Dermis blood vessel endothelial cell (primary cell): ENCODE data around the gene EIF3I. TPM values are rescaled to one million over a fixed set of nuclear protein-coding genes. Genes with fewer than 3 reads are reported as not detected.
A peak's percentile ranks its signal among the peaks of the same experiment; 100 is the strongest.

Experiments
- DNase-seq: peaks from one replicate; pipeline ENCODE4 v3.0.0; 2010
- total RNA-seq: library from RNA; depleted of rRNA; stranded (reverse); fragments of >200 nt; gene quantifications from 2 replicates; pipeline ENCODE4 v1.2.3, GENCODE V29; 2014

Gene EIF3I
- total RNA-seq = 339 and 353 TPM in 2 replicates

- DNase-seq = peak; percentile 94
Measured at GRCh38 chr1:32221980-32222755, at the start of gene EIF3I, which contains the start of gene TMEM234. EIF3I (plus strand) TSS chr1:32222407; CDS start chr1:32222442, 35 bp downstream. TMEM234 (minus strand) TSS chr1:32222353; CDS start chr1:32222322, 31 bp downstream.

- peak; percentile 75 for DNase-seq
Measured at GRCh38 chr1:32172621-32173245, 49.5 kb upstream of the EIF3I start.

- no peak for DNase-seq
Measured at GRCh38 chr1:32178380-32179192, 43.6 kb upstream of the EIF3I start.

- no peak for DNase-seq
Measured at GRCh38 chr1:32179193-32179442, 43.1 kb upstream of the EIF3I start.

- peak; percentile 96 for DNase-seq
Measured at GRCh38 chr1:32179443-32180185, 42.6 kb upstream of the EIF3I start, which contains the start of gene TXLNA. TXLNA (plus strand) TSS chr1:32179675; CDS start chr1:32180346, 671 bp downstream.

- DNase-seq = peak; percentile 56
Measured at GRCh38 chr1:32180186-32181060, 41.8 kb upstream of the EIF3I start.

GRCh38 chr1:32181065-32181464 lies 41.1 kb upstream of the EIF3I start:
- no peak for DNase-seq

GRCh38 chr1:32181563-32181962 lies 40.6 kb upstream of the EIF3I start:
- DNase-seq = no peak

- DNase-seq = no peak
Measured at GRCh38 chr1:32182060-32182459, 40.1 kb upstream of the EIF3I start.

GRCh38 chr1:32184650-32185049 lies 37.6 kb upstream of the EIF3I start:
- DNase-seq = no peak

- no peak for DNase-seq
Measured at GRCh38 chr1:32186077-32186476, 36.1 kb upstream of the EIF3I start.

GRCh38 chr1:32186491-32186890 lies 35.7 kb upstream of the EIF3I start:
- DNase-seq = no peak

- no peak for DNase-seq
Measured at GRCh38 chr1:32187850-32188249, 34.4 kb upstream of the EIF3I start.

GRCh38 chr1:32192220-32192948 lies 29.8 kb upstream of the EIF3I start:
- no peak for DNase-seq

- no peak for DNase-seq
Measured at GRCh38 chr1:32194984-32195383, 27.2 kb upstream of the EIF3I start.

GRCh38 chr1:32195531-32195930 lies 26.7 kb upstream of the EIF3I start:
- DNase-seq = no peak

- no peak for DNase-seq
Measured at GRCh38 chr1:32195972-32196823, 26.0 kb upstream of the EIF3I start.

- DNase-seq = no peak
Measured at GRCh38 chr1:32197074-32197473, 25.1 kb upstream of the EIF3I start.

- DNase-seq = no peak
Measured at GRCh38 chr1:32197837-32198236, 24.4 kb upstream of the EIF3I start.
